ENCODE results near the gene ACP6. TPM values are rescaled to one million over a fixed set of nuclear protein-coding genes. Genes with fewer than 3 reads are reported as not detected.

The ACP6 gene
- total RNA-seq, 1 experiment from 2014 or later: 31.5 TPM

DNA sequence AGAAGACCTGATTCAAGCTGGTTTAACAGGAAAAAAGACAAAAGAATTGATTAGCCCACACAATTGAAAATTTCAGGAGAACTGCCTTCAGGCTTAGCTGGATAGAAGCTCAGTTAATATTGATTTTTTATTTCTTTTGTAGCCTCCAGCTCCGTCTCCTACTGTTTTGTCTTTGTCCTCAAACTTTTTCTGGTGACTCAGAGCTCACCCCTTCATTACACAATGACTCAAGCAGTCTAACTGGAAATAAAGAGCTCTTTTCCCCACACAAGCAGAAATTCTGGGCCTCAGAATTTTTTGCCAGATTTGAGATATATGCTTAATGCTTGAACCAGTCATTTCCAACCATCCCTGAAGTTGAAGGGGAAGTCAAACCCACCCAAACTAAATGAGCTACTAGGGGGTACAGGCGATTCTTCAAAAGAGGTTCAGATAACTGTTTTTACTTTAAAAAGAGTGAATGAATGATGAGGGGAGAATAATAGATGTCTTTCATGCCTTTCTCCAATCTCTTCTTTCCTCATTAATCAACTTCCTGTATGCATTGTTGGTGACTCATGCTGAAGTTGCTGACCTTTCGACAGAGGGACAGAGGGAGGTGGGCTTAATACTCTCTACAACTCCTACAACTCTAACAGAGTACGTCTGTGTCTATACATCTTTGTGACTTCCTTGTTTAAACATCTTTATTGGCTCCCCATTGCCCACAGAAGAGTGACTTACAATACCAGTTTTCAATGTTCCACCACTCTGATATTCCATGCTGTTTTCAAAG lies 6.2 kb upstream of the ACP6 start:
- Mint-ChIP-seq H3K9me3 (peaks cover 35% of the 10 kb centered on the region), H3K27ac (no peak overlapping the region), H3K27me3 (ENCODE audit: low read depth) (peaks cover 4% of the 10 kb centered on the region; the same call in 1 of the 2 replicates), H3K4me1 (peaks cover 14% of the 10 kb centered on the region), H3K4me3 (no peak overlapping the region), H3K36me3 (peaks cover 27% of the 10 kb centered on the region)
- ChIA-PET CTCF (interaction anchor here (0.6 kb wide), 1 partner anchor 11 kb away, joined by 3 read pairs; no protein-coding TSS in a partner anchor), POLR2A (no interaction called here)
- no peak for TF ChIP-seq ZBTB21 (CRISPR knock-in tag; IDR thresholded peaks at IDR 0.05; ENCODE audit: borderline replicate concordance)
- TF ChIP-seq, protein P1, sequence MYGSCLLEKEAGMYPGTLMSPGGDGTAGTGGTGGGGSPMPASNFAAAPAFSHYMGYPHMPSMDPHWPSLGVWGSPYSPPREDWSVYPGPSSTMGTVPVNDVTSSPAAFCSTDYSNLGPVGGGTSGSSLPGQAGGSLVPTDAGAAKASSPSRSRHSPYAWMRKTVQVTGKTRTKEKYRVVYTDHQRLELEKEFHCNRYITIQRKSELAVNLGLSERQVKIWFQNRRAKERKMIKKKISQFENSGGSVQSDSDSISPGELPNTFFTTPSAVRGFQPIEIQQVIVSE (CRISPR knock-in tag; IDR thresholded peaks at IDR 0.05; ENCODE audit: borderline replicate concordance): no peak
- TF ChIP-seq OVOL2 (CRISPR knock-in tag; IDR thresholded peaks at IDR 0.05; ENCODE audit: borderline replicate concordance): no peak
- no peak for TF ChIP-seq ETV6 (CRISPR knock-in tag; IDR thresholded peaks at IDR 0.05)
- TF ChIP-seq, protein P2, sequence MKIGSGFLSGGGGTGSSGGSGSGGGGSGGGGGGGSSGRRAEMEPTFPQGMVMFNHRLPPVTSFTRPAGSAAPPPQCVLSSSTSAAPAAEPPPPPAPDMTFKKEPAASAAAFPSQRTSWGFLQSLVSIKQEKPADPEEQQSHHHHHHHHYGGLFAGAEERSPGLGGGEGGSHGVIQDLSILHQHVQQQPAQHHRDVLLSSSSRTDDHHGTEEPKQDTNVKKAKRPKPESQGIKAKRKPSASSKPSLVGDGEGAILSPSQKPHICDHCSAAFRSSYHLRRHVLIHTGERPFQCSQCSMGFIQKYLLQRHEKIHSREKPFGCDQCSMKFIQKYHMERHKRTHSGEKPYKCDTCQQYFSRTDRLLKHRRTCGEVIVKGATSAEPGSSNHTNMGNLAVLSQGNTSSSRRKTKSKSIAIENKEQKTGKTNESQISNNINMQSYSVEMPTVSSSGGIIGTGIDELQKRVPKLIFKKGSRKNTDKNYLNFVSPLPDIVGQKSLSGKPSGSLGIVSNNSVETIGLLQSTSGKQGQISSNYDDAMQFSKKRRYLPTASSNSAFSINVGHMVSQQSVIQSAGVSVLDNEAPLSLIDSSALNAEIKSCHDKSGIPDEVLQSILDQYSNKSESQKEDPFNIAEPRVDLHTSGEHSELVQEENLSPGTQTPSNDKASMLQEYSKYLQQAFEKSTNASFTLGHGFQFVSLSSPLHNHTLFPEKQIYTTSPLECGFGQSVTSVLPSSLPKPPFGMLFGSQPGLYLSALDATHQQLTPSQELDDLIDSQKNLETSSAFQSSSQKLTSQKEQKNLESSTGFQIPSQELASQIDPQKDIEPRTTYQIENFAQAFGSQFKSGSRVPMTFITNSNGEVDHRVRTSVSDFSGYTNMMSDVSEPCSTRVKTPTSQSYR (CRISPR knock-in tag; IDR thresholded peaks at IDR 0.05): no peak
- no peak for TF ChIP-seq PRRX2 (CRISPR knock-in tag; IDR thresholded peaks at IDR 0.05)
- no peak for TF ChIP-seq KAT7 (CRISPR knock-in tag; IDR thresholded peaks at IDR 0.05; ENCODE audit: borderline replicate concordance)
- TF ChIP-seq USF1 (CRISPR knock-in tag; IDR thresholded peaks at IDR 0.05): no peak
- no peak for TF ChIP-seq ZNF512 (CRISPR knock-in tag; IDR thresholded peaks at IDR 0.05; ENCODE audit: borderline replicate concordance)
- no peak for TF ChIP-seq ELF4 (CRISPR knock-in tag; IDR thresholded peaks at IDR 0.05; ENCODE audit: low read depth)
- no peak for DNase-seq (ENCODE audit: low spot score)
- peak; percentile 30; the same call in 1 of the 2 replicates for ATAC-seq

DNA sequence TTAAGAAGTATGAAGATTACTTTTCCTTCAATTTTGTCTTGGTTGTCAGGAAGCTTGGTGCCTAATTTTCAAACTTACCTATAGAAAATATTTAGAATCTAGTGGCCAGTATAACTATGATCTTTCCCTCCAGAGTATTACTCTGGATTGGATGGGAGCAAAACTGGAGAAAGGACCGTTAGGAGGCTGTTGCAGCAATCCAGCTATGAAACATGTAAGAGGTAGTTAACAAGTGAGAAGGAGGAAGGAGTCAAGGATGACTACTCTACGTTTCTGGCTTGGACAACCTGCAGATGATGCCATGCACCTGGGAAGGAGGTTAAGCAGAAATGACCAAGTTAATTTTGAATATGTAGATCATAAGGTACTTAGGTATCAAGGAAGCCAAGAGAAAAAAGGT lies 3.5 kb upstream of the ACP6 start:
- no peak overlapping the region for H3K4me3 Mint-ChIP-seq
- H3K9me3 Mint-ChIP-seq: peaks cover 19% of the 10 kb centered on the region
- H3K4me1 Mint-ChIP-seq: peaks cover 20% of the 10 kb centered on the region
- ChIA-PET CTCF (interaction anchor here (0.9 to 1.2 kb wide), 3 partner anchors 8 to 219 kb away, joined by 3 read pairs; no protein-coding TSS in a partner anchor), POLR2A (no interaction called here)
- no peak overlapping the region for H3K27ac Mint-ChIP-seq
- ATAC-seq: no peak
- no peak for DNase-seq (ENCODE audit: low spot score)
- H3K27me3 Mint-ChIP-seq (ENCODE audit: low read depth): peaks cover 4% of the 10 kb centered on the region; the same call in 1 of the 2 replicates
- H3K36me3 Mint-ChIP-seq: peaks cover 18% of the 10 kb centered on the region
- TF ChIP-seq IRF2 (CRISPR knock-in tag; IDR thresholded peaks at IDR 0.05; ENCODE audit: borderline replicate concordance, low read depth): no peak
- no peak for TF ChIP-seq FOXJ3 (CRISPR knock-in tag; IDR thresholded peaks at IDR 0.05; ENCODE audit: borderline replicate concordance)
- TF ChIP-seq FOXP1 (CRISPR knock-in tag; IDR thresholded peaks at IDR 0.05; ENCODE audit: borderline replicate concordance): no peak
- TF ChIP-seq NR2C2 (CRISPR knock-in tag; IDR thresholded peaks at IDR 0.05): no peak
- TF ChIP-seq CREB1 (CRISPR knock-in tag; IDR thresholded peaks at IDR 0.05): no peak
- TF ChIP-seq OVOL2 (CRISPR knock-in tag; IDR thresholded peaks at IDR 0.05; ENCODE audit: borderline replicate concordance): no peak
- no peak for TF ChIP-seq CBFB (CRISPR knock-in tag; IDR thresholded peaks at IDR 0.05; ENCODE audit: low read depth)
- no peak for TF ChIP-seq CREM (CRISPR knock-in tag; IDR thresholded peaks at IDR 0.05)
- TF ChIP-seq NR1H2 (CRISPR knock-in tag; IDR thresholded peaks at IDR 0.05): no peak
- TF ChIP-seq PREB (CRISPR knock-in tag; IDR thresholded peaks at IDR 0.05; ENCODE audit: borderline replicate concordance): no peak
- TF ChIP-seq ZNF425 (CRISPR knock-in tag; conservative IDR thresholded peaks at IDR 0.05): no peak
- TF ChIP-seq SMAD4 (CRISPR knock-in tag; IDR thresholded peaks at IDR 0.05): no peak

All from WTC11 (cell line).